Measurements from ENCODE around the gene GPD1L.
A peak's percentile ranks its signal among the peaks of the same experiment; 100 is the strongest.

Gene GPD1L

GRCh38 chr3:32097768-32098167 lies 8.7 kb upstream of the GPD1L start:
- no peak for TF ChIP-seq ZFX (IDR thresholded peaks at IDR 0.05)
- TF ChIP-seq, protein P1, sequence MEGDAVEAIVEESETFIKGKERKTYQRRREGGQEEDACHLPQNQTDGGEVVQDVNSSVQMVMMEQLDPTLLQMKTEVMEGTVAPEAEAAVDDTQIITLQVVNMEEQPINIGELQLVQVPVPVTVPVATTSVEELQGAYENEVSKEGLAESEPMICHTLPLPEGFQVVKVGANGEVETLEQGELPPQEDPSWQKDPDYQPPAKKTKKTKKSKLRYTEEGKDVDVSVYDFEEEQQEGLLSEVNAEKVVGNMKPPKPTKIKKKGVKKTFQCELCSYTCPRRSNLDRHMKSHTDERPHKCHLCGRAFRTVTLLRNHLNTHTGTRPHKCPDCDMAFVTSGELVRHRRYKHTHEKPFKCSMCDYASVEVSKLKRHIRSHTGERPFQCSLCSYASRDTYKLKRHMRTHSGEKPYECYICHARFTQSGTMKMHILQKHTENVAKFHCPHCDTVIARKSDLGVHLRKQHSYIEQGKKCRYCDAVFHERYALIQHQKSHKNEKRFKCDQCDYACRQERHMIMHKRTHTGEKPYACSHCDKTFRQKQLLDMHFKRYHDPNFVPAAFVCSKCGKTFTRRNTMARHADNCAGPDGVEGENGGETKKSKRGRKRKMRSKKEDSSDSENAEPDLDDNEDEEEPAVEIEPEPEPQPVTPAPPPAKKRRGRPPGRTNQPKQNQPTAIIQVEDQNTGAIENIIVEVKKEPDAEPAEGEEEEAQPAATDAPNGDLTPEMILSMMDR (conservative IDR thresholded peaks at IDR 0.05): no peak
- H3K27ac ChIP-seq: no peak overlapping the region

DNA sequence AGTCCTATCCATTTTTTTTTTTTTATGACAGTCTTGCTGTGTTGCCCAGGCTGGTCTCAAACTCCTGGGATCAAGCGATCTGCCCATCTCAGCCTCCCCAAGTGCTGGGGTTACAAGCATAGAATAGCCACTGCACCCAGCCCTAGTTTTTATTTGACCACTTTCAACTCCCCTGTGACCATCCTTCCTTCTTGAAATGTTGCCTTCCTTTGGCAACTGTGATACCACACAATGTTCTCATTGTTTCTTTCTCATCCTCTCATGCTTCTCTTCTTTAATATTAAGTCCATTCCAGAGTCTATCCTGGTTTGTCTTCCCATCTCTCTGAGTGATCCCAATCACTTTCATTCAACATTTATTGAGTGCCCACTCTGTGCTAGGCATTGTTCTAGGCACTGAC lies 7.9 kb upstream of the GPD1L start:
- TF ChIP-seq ZFX (IDR thresholded peaks at IDR 0.05): no peak
- TF ChIP-seq, protein P1 (conservative IDR thresholded peaks at IDR 0.05): no peak
- H3K27ac ChIP-seq: no peak overlapping the region

DNA sequence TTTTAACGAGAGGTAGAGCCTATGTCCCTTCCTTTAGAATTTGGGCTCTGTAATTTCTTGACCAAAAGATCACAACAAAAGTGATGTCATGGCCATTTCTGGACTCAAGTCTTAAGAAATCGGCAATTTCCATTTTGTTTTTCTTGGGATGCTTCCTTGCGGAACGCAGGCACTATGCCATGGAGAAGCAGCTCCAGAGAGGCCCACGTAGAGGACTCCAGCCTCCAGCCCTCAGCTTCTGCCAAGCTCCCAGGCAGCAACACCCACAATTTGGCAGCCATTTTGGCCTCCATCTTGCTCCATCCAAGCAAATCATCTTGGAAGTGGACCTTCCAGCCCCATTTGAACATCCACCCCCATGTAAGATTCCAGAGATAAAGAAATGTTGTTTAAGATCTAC lies 6.0 kb upstream of the GPD1L start:
- no peak overlapping the region for H3K27ac ChIP-seq
- no peak for TF ChIP-seq ZFX (IDR thresholded peaks at IDR 0.05)
- TF ChIP-seq, protein P1 (conservative IDR thresholded peaks at IDR 0.05): no peak

DNA sequence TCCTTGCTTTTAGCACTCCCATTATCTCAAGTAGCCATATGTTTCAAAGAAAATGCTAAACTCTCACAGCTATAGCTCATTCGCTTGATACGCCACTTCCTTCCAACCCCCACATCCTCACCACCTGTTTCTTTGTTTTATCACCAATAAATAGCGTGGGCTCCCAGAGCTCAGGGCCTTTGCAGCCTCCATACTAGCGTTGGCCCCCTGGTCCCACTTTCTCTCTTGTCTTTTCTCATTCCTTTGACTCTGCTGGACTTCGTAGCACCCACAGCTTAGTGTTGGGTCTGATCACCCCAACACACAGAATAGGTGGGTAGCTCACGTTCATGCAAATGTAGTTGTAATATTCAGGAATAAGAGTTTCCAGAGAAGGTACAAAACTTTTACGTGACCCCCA lies 4.1 kb upstream of the GPD1L start:
- TF ChIP-seq ZFX (IDR thresholded peaks at IDR 0.05): no peak
- TF ChIP-seq, protein P1 (conservative IDR thresholded peaks at IDR 0.05): no peak
- no peak overlapping the region for H3K27ac ChIP-seq

DNA sequence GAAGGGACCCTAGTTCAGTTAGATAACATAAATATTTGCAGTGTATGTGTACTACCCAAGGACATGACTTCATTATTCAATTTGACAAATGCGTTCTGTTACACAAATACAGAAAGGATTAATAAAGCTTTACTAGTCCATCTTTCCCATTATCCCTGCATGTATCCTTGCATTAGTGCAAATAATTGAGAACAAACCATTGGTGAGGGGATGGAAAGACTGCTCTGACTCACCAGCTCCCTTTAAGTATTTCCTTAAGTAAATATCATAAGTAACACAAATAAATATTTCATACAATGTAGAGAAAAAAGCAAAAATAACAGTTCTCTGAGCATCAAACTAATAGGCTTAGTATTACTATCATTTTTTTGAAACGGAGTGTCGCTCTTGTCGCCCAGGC lies 1.9 kb upstream of the GPD1L start:
- TF ChIP-seq, protein P1 (conservative IDR thresholded peaks at IDR 0.05): no peak
- no peak for TF ChIP-seq ZFX (IDR thresholded peaks at IDR 0.05)
- H3K27ac ChIP-seq: no peak overlapping the region

- peak overlapping the region; percentile 76 for H3K27ac ChIP-seq
- TF ChIP-seq ZFX (IDR thresholded peaks at IDR 0.05): no peak
- TF ChIP-seq, protein P1 (conservative IDR thresholded peaks at IDR 0.05): no peak
These were observed 909 bp upstream of the GPD1L start for GRCh38 chr3:32105291-32106131.

DNA sequence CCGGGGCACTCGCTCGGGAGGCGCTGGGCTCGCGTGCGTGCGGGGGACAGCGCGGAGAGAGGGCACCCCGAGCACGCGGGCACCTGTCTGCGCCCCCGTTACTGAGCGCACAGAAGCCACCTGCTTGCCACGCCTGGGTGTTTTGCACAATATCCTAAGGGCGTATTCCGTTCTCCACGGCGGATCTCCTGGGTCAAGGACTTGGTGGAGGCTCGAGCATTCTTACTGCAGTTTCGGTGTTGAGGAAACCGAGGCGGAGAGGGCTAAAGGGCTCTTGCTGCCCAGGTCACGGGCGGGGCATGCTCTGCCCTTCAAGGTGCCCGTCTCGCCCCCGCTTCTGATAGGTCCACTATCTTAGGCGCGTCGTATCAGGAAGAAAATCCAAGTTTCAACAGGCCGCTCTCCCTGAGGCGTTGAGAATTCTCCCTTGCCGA lies 526 bp downstream of the GPD1L start:
- no peak for TF ChIP-seq ZFX (IDR thresholded peaks at IDR 0.05)
- TF ChIP-seq, protein P1 (conservative IDR thresholded peaks at IDR 0.05): no peak
- peak overlapping the region; percentile 76 for H3K27ac ChIP-seq

DNA sequence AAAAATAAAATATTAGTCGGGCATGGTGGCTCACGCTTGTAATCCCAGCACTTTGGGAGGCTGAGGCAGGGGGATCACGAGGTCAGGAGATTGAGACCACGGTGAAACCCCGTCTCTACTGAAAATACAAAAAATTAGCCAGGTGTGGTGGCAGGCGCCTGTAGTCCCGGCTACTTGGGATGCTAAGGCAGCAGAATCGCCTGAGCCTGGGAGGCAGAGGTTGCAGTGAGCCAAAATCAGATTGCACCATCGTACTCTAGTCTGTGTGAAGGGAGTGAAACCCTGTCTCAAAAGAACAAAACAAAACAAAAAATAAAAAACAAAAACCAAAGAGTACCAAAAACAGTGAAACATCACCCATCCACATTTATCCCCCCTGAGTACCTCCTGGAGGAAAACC lies 1.8 kb downstream of the GPD1L start:
- H3K27ac ChIP-seq: peak overlapping the region; percentile 76; the same call in 1 of the 2 replicates

All from C4-2B (cell line).